Aorta (tissue), 5 donors: ENCODE results near the gene USP7. TPM values are rescaled to one million over a fixed set of nuclear protein-coding genes. Genes with fewer than 3 reads are reported as not detected.

ENCODE experiments used
- ATAC-seq: fragments of 200-7000 bp; cut with Tn5 transposase; one replicate; pipeline ENCODE4 v1.9.1; 2022; ENCODE audit warnings: moderate library complexity; ENCODE audit not compliant: low FRiP score
- DNase-seq, 2 donors: peaks; one replicate each; pipeline ENCODE4 v3.0.0-alpha.2; 2020
- H3K27ac ChIP-seq, 2 donors: one replicate each; pipeline ENCODE4 v1.5.1; 2013; ENCODE audit warnings: low read length in 2 of 2, mild to moderate bottlenecking in 2 of 2, moderate library complexity in 2 of 2, control low read depth in 1 of 2, inconsistent platforms in 1 of 2, low read depth in 1 of 2
- H3K27me3 ChIP-seq, 2 donors: one replicate each; pipeline ENCODE4 v1.6.1; 2013; ENCODE audit warnings: control low read depth in 1 of 2, low read length in 1 of 2, mild to moderate bottlenecking in 1 of 2, moderate library complexity in 1 of 2; ENCODE audit not compliant: insufficient read depth in 2 of 2, control insufficient read depth in 1 of 2
- H3K36me3 ChIP-seq, 2 donors: one replicate each; pipeline ENCODE4 v1.6.1; 2013; ENCODE audit warnings: control low read depth in 1 of 2, low read length in 1 of 2, mild to moderate bottlenecking in 1 of 2; ENCODE audit not compliant: insufficient read depth in 2 of 2, control insufficient read depth in 1 of 2
- H3K4me1 ChIP-seq, 2 donors: one replicate each; pipeline ENCODE4 v1.6.1; 2013; ENCODE audit warnings: low read length in 2 of 2, control low read depth in 1 of 2, mild to moderate bottlenecking in 1 of 2, moderate library complexity in 1 of 2; ENCODE audit not compliant: insufficient read depth in 2 of 2, control insufficient read depth in 1 of 2
- H3K4me3 ChIP-seq, 2 donors: one replicate each; pipeline ENCODE4 v1.5.1; 2013; ENCODE audit warnings: low read length in 2 of 2, control low read depth in 1 of 2, mild to moderate bottlenecking in 1 of 2
- H3K9me3 ChIP-seq: one replicate; pipeline ENCODE4 v1.6.1; 2013; ENCODE audit warnings: mild to moderate bottlenecking, low read length; ENCODE audit not compliant: control insufficient read depth
- WGBS, 2 donors: extraction: QIAGEN DNeasy Blood & Tissue Kit; methylation state at CpG; one replicate each; pipeline ENCODE4 v1.1.7; 2013; 5-methylcytosine and 5-hydroxymethylcytosine counted together
- intact Hi-C, 2 donors: fragments of 100-400 bp; cut with DNase I; formaldehyde crosslinking; loops; one replicate each; pipeline versions ENCODE4 v1.14.2 to v1.15.0; 2022
- polyA plus RNA-seq, 2 donors: library from polyadenylated mRNA; stranded (reverse); fragments of 200-250 nt; gene quantifications; one replicate each; pipeline ENCODE4 v1.2.3, GENCODE V29; 2013
- total RNA-seq, 2 donors: library from RNA; stranded (reverse); fragmentation: NEBNext Ultra II Directional; extraction: Animal tissue kit (Norgen Biotek cat#: 25700); gene quantifications; one replicate each; pipeline ENCODE4 v1.2.1, GENCODE V29; 2021
- donor health status: healthy with polysubstance abuse.
- donor health status: Bipolar disorder and iron deficiency.
- donor health status: DM: no; HTN: no; CAD: no.
- donor health status: DM: no; HTN: no; CAD: no.
- donor health status: DM: yes; HTN: yes; CAD: no.

The USP7 gene
- total and polyA plus RNA-seq, 4 donors = 18.0 to 110 (median 72.3) TPM

DNA sequence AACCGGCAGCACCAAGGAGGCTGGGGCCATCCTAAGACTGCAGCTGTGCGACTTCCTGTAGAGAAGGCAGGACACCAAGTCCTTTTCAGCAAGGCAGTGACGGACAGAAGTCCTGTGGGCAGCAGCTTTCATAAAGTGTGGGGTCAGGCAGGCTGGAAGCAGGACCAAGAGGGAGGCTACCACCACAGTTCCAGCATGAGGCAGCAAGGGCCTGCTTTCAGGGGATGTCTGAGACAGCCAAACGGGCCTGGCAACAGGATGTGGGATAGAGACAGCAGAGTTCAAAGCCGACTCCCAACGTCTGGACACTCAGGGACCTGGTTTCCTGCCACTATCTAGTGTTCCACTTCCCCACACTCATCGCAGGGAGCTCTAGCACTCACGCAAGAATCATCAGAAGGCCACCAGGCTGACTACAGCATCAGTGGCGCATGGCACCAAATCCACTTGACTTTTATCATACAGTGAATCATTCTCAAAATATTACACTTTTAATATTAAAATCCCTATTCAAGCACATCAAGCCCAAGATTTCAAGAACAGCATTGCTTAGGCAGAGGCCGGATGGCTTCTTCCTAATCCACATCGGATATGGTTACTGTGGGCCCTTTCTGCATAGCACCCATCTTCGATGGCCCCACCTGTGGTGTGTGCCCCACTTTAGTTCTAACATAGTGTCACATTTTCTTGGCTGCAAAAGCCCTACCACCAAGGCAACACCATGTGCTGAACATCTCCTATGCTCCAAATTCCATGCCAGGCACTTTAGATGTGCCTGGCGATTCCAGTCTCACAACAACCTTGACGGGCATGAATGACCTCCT lies 5.2 kb downstream of the USP7 start:
- Histone ChIP-seq H3K36me3 (no peaks in the 10 kb centered on the region), H3K4me3 (no peak overlapping the region), H3K27ac (peak overlapping the region in 1 of 2 donors; percentile 26), H3K4me1 (peaks cover 3 to 6% of the 10 kb centered on the region in 2 donors), H3K27me3 (no peaks in the 10 kb centered on the region), H3K9me3 (no peaks in the 10 kb centered on the region)
- intact Hi-C loops = no loop called here
- ATAC-seq (peak; percentile 40), DNase-seq (peak; percentile 62 to 79)
- 50% methylated on average over 14 of the region's 14 CpGs for WGBS, 2 donors

DNA sequence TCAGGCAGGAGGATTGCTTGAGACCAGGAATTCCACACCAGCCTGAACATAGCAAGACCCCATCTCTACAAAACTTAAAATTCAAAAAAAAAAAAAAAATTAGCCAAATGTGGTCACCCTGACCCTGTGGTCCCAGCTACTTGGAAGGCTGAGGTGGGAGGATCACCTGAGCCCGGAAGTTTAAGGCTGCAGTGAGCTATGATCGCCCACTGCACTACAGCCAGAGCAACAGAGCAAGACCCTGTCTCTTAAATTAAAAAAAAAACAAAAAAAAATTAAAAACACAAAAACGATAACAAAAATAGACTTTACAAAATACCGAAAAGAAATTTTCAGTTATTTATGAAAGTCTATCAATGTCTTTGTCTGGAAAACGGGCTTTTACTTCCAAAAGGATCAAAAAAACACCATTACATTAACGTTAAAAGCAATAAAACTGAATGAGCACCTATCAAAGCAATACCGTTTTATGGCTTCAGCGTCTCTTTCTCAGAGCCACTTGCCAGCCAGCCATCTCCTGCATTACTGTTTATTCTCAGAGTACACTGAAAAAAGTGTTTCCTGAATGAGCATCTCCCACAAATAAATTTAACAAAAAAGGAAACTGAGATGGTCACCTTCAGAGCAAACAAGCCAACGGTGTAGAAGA lies 6.1 kb downstream of the USP7 start:
- Histone ChIP-seq H3K4me3 (no peak overlapping the region), H3K9me3 (no peaks in the 10 kb centered on the region), H3K27ac (no peak overlapping the region), H3K36me3 (no peaks in the 10 kb centered on the region), H3K27me3 (no peaks in the 10 kb centered on the region), H3K4me1 (peaks cover 3 to 6% of the 10 kb centered on the region in 2 donors)
- no peak for DNase-seq
- intact Hi-C loops = no loop called here
- 71 to 77% methylated on average over 9 of the region's 9 CpGs for WGBS, 2 donors
- ATAC-seq = no peak

- intact Hi-C loops = no loop called here
Observed at GRCh38 chr16:8957063-8957397, 6.7 kb downstream of the USP7 start.

DNA sequence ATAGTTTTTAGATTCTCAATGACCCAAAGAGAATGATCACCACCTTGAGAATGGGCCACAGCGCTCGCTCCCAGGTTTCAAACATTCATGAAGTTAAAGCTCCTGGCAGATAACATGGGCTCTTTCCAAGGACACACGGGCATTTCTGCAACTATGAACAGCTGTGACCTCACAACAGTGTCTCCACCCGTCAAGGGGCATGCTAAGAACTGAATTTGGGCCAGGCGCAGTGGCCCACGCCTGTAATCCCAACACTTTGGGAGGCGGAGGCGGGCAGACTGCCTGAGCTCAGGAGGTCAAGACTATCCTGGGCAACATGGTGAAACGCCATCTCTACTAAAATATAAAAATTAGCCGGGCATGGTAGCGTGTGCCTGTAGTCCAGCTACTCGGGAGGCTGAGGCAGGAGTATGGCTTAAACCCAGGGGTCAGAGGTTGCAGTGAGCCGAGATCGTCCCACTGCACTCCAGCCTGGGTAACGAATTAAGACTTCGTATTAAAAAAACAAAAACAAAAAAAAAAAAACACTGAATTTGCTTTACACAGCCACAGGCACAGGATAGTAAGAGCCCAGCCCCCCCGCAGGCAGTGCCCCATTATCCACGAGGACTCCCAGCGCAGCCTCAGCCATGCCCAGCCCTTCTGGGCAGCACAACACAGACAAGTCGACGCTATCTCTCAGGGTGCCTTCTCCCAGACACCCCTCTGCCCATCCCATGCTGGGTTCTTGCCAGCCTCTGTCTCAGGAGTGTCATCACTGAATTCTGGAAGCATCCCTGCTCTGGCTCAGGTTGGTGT lies 7.2 kb downstream of the USP7 start:
- no peak overlapping the region for H3K4me3 ChIP-seq

More at GRCh38 chr16:8957063-8957397, 6.7 kb downstream of the USP7 start:
- no peaks in the 10 kb centered on the region for H3K9me3 ChIP-seq
- H3K27ac ChIP-seq = no peak overlapping the region
- H3K4me3 ChIP-seq = no peak overlapping the region
- 69 to 70% methylated on average over 2 of the region's 2 CpGs for WGBS, 2 donors
- DNase-seq = no peak
- peaks cover 3 to 6% of the 10 kb centered on the region in 2 donors for H3K4me1 ChIP-seq
- ATAC-seq = no peak
- H3K36me3 ChIP-seq = no peaks in the 10 kb centered on the region
- H3K27me3 ChIP-seq = no peaks in the 10 kb centered on the region

DNA sequence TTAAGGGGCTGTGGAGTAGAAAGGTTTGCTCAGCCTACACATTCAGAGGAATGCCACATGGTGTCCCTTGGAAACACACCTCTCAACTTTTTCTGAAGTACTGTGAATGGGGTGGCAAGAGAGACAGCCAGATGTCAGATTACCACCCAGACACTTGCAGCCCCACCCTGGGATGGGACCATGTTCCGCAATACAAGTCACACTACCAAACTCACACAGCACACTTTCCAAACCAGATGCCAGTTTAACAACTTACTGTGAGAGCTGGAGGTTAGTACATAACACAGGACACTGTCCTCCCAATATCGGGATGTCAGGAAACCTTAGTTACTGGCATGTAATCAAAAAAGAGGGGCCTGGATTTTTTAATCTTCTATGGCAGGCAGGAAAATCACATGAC lies 7.9 kb downstream of the USP7 start:
- Histone ChIP-seq H3K36me3 (no peaks in the 10 kb centered on the region), H3K27me3 (no peaks in the 10 kb centered on the region), H3K4me1 (peaks cover 5 to 9% of the 10 kb centered on the region in 2 donors), H3K27ac (no peak overlapping the region), H3K9me3 (no peaks in the 10 kb centered on the region), H3K4me3 (no peak overlapping the region)
- DNase-seq (no peak), ATAC-seq (no peak)
- intact Hi-C loops = no loop called here
- 58 to 60% methylated on average over 2 of the region's 2 CpGs for WGBS, 2 donors

More for the DNA sequence above, 7.2 kb downstream of the USP7 start:
- ATAC-seq (peak; percentile 55), DNase-seq (peak in 1 of 2 donors; percentile 72)
- Histone ChIP-seq H3K36me3 (no peaks in the 10 kb centered on the region), H3K27me3 (no peaks in the 10 kb centered on the region), H3K4me1 (peaks cover 3 to 6% of the 10 kb centered on the region in 2 donors), H3K27ac (no peak overlapping the region), H3K9me3 (no peaks in the 10 kb centered on the region)
- WGBS, 2 donors = 76 to 77% methylated on average over 21 of the region's 21 CpGs
- intact Hi-C loops = no loop called here

- Histone ChIP-seq H3K27ac (no peak overlapping the region), H3K27me3 (no peaks in the 10 kb centered on the region), H3K36me3 (no peaks in the 10 kb centered on the region), H3K9me3 (no peaks in the 10 kb centered on the region), H3K4me1 (peaks cover 3 to 5% of the 10 kb centered on the region in 2 donors), H3K4me3 (no peak overlapping the region)
- intact Hi-C loops = no loop called here
- WGBS, 2 donors = 76 to 80% methylated on average over 11 of the region's 11 CpGs
- DNase-seq (no peak), ATAC-seq (no peak)
Observed at GRCh38 chr16:8953064-8953463, 10.6 kb downstream of the USP7 start.

GRCh38 chr16:8952281-8952751 lies 11.4 kb downstream of the USP7 start:
- Histone ChIP-seq H3K4me3 (no peak overlapping the region), H3K36me3 (no peaks in the 10 kb centered on the region), H3K4me1 (peaks cover 3 to 5% of the 10 kb centered on the region in 2 donors), H3K9me3 (no peaks in the 10 kb centered on the region), H3K27me3 (no peaks in the 10 kb centered on the region), H3K27ac (no peak overlapping the region)
- intact Hi-C loops = no loop called here
- ATAC-seq = no peak
- no peak for DNase-seq
- 88% methylated on average over 7 of the region's 7 CpGs for WGBS, 2 donors

GRCh38 chr16:8951447-8952280 lies 12.0 kb downstream of the USP7 start:
- DNase-seq (no peak), ATAC-seq (no peak)
- H3K4me1 ChIP-seq = peaks cover 3 to 5% of the 10 kb centered on the region in 2 donors
- intact Hi-C loops = no loop called here
- no peak overlapping the region for H3K4me3 ChIP-seq
- WGBS, 2 donors = 71 to 76% methylated on average over 14 of the region's 14 CpGs
- H3K27ac ChIP-seq = no peak overlapping the region
- no peaks in the 10 kb centered on the region for H3K9me3 ChIP-seq
- no peaks in the 10 kb centered on the region for H3K36me3 ChIP-seq
- H3K27me3 ChIP-seq = no peaks in the 10 kb centered on the region
